ENCODE results near the gene PTCD2.

GRCh38 chr5:72280581-72281069 is 39.5 kb upstream of the PTCD2 start:
- TF ChIP-seq ZNF274 (IDR thresholded peaks at IDR 0.05; ENCODE audit: low read depth, low read length) (no peak), YY1 (IDR thresholded peaks at IDR 0.05; ENCODE audit: insufficient read depth, insufficient read length) (no peak)

All from NT2/D1 (cell line).